Thoracic aorta (tissue), 2 donors: ENCODE data around the gene DDX1. TPM values are rescaled to one million over a fixed set of nuclear protein-coding genes. Genes with fewer than 3 reads are reported as not detected.

ENCODE experiments used
- ATAC-seq: fragments of 150-250 bp; one replicate; pipeline ENCODE4 v1.8.0; 2017; ENCODE audit warnings: low read depth; ENCODE audit not compliant: insufficient number of reproducible peaks, low FRiP score
- DNase-seq: peaks from one replicate; pipeline ENCODE4 v3.0.0-alpha.2; 2020; ENCODE audit warnings: low spot score
- H3K27ac ChIP-seq, 2 donors: fragments of 200-600 bp; sonication (generic); 1 replicate in 1 of 2; 2 replicates in 1 of 2; pipeline ENCODE4 v1.5.1; 2016; ENCODE audit warnings: mild to moderate bottlenecking in 2 of 2, moderate library complexity in 2 of 2
- H3K27me3 ChIP-seq: fragments of 200-600 bp; sonication (generic); replicated peaks from 2 replicates; pipeline ENCODE4 v1.6.0; 2016; ENCODE audit warnings: mild to moderate bottlenecking; ENCODE audit not compliant: insufficient read depth
- H3K36me3 ChIP-seq: fragments of 200-600 bp; sonication (generic); one replicate; pipeline ENCODE4 v1.5.1; 2016
- H3K4me1 ChIP-seq, 2 donors: fragments of 200-600 bp; sonication (generic); 1 replicate in 1 of 2; 2 replicates in 1 of 2; pipeline versions ENCODE4 v1.5.1 to v1.6.0; 2016; ENCODE audit warnings: low read depth in 2 of 2, mild to moderate bottlenecking in 1 of 2; ENCODE audit not compliant: control insufficient read depth in 1 of 2
- H3K4me3 ChIP-seq: fragments of 200-600 bp; sonication (generic); 2 replicates; pipeline ENCODE4 v1.5.1; 2016; ENCODE audit warnings: mild to moderate bottlenecking
- H3K9me3 ChIP-seq: fragments of 200-600 bp; sonication (generic); 2 replicates; pipeline ENCODE4 v1.5.1; 2016
- CTCF ChIP-seq: fragments of 200-600 bp; sonication (generic); IDR thresholded peaks from one replicate; pipeline ENCODE4 v1.5.1; 2019; ENCODE audit warnings: antibody characterized with exemption
- total RNA-seq, 2 donors: library from RNA; depleted of rRNA; stranded (reverse); fragments of >200 nt; gene quantifications; one replicate each; pipeline versions ENCODE4 v1.1.0 to v1.2.3, GENCODE V29; 2016

The DDX1 gene
- total RNA-seq, 2 donors from 2014 or later = 58.3 to 61.3 TPM

DNA sequence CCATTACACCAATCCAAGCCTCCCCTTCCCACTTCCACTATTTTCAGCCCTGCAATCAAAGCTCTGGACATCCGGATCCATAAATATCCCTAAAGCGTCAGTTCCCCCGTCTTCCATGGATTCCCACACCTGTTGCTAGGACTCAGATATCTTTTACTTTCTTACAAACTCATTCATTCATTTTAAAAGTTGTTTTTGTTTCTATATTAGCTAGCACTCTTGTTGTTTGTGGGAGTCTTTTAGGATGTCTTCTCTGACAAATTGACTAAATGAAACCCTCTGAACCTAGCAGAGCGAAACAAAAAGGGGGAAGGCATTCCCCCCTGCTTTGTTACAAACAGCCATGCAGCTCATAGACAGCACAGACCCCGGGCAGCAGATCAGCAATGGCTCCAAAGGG lies 21.6 kb upstream of the DDX1 start:
- TF ChIP-seq CTCF = no peak
- no peaks in the 10 kb centered on the region for H3K9me3 ChIP-seq
- H3K27ac ChIP-seq = no peak overlapping the region
- DNase-seq (no peak), ATAC-seq (no peak)
- H3K4me1 ChIP-seq = no peaks in the 10 kb centered on the region
- no peak overlapping the region for H3K4me3 ChIP-seq
- H3K27me3 ChIP-seq = no peaks in the 10 kb centered on the region
- H3K36me3 ChIP-seq = no peaks in the 10 kb centered on the region

DNA sequence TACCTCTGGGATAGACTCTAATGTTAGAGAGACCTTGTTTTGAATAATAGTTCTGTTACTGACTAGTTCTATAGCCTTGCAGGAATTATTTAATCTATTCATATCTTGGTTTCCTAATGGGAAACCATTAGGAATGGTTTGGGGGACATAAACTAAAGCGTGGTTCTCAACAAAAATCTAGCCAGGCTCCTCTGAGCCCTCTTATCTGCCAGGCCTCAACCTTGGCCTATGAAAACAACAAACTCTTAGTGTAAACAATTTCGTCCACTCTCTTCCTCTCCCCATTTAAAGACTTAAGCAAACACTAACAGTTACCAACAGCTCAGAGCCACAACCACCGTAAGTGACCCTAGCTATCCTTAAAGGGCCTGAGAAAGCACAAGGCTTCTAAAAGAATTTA lies 19.9 kb upstream of the DDX1 start:
- DNase-seq (no peak), ATAC-seq (no peak)
- H3K4me3 ChIP-seq = no peak overlapping the region
- no peaks in the 10 kb centered on the region for H3K4me1 ChIP-seq
- no peaks in the 10 kb centered on the region for H3K9me3 ChIP-seq
- H3K27me3 ChIP-seq = no peaks in the 10 kb centered on the region
- H3K36me3 ChIP-seq = no peaks in the 10 kb centered on the region
- no peak for TF ChIP-seq CTCF
- H3K27ac ChIP-seq = no peak overlapping the region

- ATAC-seq = peak; percentile 61
- DNase-seq = peak; percentile 51
These were observed 14.5 kb upstream of the DDX1 start for GRCh38 chr2:15577071-15577735.

GRCh38 chr2:15579641-15580040 lies 12.0 kb upstream of the DDX1 start:
- ATAC-seq = no peak
- TF ChIP-seq CTCF = no peak

More at GRCh38 chr2:15577071-15577735, 14.5 kb upstream of the DDX1 start:
- no peak overlapping the region for H3K4me3 ChIP-seq
- no peaks in the 10 kb centered on the region for H3K4me1 ChIP-seq
- no peaks in the 10 kb centered on the region for H3K36me3 ChIP-seq
- no peak overlapping the region for H3K27ac ChIP-seq
- peak; percentile 60 for TF ChIP-seq CTCF
- no peaks in the 10 kb centered on the region for H3K9me3 ChIP-seq
- H3K27me3 ChIP-seq = no peaks in the 10 kb centered on the region

DNA sequence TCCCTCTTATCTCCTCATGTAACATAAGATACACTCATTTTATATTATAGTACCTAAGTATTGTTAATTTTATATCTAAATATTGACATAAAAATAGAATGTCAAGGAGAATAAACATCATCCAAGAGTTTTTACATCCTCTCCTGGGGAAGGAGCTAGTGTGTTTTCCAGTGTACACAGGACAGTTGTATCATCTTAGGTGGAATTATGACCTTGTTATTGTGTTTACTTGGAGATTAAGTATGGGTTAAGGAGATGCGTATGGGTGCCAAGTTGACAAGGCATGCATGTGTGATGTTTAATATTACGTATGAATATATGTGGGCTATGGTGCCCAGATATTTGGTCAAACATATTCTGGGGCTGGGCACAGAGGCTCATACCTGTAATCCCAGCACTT lies 11.2 kb upstream of the DDX1 start:
- no peaks in the 10 kb centered on the region for H3K9me3 ChIP-seq
- H3K4me1 ChIP-seq = no peaks in the 10 kb centered on the region
- H3K36me3 ChIP-seq = no peaks in the 10 kb centered on the region
- H3K4me3 ChIP-seq = no peak overlapping the region
- no peak overlapping the region for H3K27ac ChIP-seq
- DNase-seq = no peak
- ATAC-seq = no peak
- no peaks in the 10 kb centered on the region for H3K27me3 ChIP-seq
- TF ChIP-seq CTCF = no peak

More at GRCh38 chr2:15579641-15580040, 12.0 kb upstream of the DDX1 start:
- no peaks in the 10 kb centered on the region for H3K4me1 ChIP-seq
- H3K4me3 ChIP-seq = no peak overlapping the region
- H3K36me3 ChIP-seq = no peaks in the 10 kb centered on the region
- H3K9me3 ChIP-seq = no peaks in the 10 kb centered on the region
- no peak for DNase-seq
- H3K27me3 ChIP-seq = no peaks in the 10 kb centered on the region
- no peak overlapping the region for H3K27ac ChIP-seq
